VCaP (cell line): ENCODE data around the gene CABP4.

Experiments
- H3K27ac ChIP-seq: fragments of 450-650 bp; 2 replicates; pipeline ENCODE4 v1.5.1; 2017
- TF ChIP-seq, protein P1 (sequence below): fragments of 450-650 bp; conservative IDR thresholded peaks from 2 replicates; pipeline ENCODE4 v1.5.1; 2017; ENCODE audit warnings: mild to moderate bottlenecking, moderate library complexity

The CABP4 gene

DNA sequence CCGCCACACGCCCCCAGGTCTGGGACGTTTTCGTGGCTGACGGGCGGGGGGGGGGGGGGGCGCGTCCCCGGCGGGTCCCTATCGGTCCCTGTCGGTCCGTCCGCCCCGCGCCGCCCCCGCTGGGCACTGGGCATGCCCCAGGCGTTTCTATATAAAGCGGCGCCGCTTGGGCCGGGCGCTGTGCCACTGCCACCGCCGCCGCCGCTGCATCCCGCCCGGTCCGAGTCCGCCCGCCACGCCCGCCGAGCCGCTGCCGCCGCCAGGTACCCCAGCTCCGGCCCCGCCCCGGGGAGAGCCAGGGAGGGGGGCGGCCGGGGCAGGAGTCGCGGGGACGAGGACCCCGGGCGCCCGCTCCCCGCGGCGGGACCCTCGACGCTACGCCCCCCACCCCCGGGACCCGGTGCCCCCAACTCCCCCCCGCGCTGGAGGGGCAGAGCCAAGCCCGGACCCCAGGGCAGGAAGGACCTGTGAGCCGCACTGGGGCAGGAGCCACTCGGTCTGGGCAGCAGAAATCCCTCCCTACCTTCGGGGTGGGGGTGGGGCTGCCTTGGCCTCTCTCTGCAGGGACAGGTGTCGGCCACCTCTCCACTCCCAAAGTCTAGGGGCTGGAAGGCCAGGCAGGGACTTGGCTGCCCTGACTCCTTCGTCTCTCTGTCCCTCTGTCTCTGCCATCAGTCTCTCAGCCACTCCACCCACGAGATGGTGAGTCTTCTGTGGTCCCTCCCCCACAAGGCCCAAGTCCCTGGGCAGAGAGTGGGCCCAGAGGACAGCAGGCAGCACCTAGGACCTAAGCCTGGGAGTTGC is 39.5 kb upstream of the CABP4 start, which contains the start of gene CARNS1:
Gene CARNS1 (plus strand): TSS at position 178 of the 804 bp plus-strand sequence. CDS start 522 bp downstream, at position 700.
- TF ChIP-seq, protein P1, sequence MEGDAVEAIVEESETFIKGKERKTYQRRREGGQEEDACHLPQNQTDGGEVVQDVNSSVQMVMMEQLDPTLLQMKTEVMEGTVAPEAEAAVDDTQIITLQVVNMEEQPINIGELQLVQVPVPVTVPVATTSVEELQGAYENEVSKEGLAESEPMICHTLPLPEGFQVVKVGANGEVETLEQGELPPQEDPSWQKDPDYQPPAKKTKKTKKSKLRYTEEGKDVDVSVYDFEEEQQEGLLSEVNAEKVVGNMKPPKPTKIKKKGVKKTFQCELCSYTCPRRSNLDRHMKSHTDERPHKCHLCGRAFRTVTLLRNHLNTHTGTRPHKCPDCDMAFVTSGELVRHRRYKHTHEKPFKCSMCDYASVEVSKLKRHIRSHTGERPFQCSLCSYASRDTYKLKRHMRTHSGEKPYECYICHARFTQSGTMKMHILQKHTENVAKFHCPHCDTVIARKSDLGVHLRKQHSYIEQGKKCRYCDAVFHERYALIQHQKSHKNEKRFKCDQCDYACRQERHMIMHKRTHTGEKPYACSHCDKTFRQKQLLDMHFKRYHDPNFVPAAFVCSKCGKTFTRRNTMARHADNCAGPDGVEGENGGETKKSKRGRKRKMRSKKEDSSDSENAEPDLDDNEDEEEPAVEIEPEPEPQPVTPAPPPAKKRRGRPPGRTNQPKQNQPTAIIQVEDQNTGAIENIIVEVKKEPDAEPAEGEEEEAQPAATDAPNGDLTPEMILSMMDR: no peak
- H3K27ac ChIP-seq: peak within 1 kb of the TSS; percentile 56; the same call in 1 of the 2 replicates

DNA sequence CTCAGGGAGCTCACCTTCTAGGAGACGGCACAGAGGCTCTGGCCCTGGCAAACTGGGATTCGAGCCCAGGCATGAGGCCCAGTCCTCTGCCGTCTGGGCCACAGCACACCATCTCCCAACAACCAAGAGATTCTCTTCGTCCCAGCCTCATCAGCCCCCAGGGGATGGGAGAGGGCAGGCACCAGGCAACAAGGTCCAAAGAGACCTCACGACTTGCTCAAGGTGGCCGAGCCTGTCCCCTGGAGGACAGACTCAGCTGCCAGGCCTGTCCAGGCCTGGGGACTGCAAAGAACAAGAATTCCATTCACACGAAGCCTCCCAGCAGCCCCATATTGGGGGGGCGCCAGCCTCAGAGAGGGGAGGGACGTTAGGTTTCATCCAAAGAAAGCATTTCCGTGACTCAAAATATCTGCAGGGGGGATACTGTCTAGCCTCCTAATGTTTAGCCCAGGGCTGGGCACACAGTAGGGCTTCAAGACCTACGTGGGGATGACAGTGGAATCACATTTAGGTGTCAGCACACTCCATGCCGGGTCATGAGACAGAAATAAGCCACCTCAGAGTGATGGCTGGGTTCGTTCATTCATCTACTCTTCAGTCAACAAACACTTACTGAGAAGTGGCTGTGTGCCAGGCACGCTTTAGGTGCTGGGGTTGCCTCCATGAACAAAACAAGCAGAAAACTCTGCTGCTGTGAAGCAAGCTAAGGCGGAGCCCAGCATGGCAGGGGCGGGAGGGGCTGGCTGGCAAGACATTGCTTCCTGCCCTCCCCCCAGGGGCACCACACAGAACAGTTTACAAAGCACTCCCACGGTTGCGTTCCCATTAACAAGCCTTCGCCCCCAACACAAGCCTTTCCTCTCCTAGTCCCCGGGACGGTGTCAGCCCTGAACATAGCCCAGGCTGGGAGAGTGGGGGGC is 38.5 kb upstream of the CABP4 start:
- no peak overlapping the region; the same call in 1 of the 2 replicates for H3K27ac ChIP-seq

DNA sequence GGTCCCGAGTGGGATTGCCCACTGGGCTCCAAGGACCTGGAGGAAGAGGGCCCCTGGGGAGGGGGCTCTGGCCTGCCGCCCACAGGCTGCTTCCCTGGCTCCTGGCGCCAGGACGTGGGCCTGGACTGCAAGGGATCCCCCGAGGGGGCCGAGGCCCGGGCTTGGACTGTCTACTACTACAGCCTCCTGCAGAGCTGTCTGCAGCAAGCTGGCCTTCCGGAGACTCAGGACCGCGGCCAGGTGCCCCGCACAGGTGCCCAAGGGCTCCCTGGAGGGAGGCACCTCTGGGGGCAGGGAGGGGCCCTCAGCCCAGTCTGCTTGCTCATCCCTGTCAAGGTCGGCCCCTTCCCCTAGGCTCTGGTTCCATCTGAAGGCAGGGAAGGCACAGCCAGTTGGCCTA is 37.7 kb upstream of the CABP4 start:
- no peak overlapping the region for H3K27ac ChIP-seq
- TF ChIP-seq, protein P1: no peak

More for the DNA sequence above, 38.5 kb upstream of the CABP4 start:
- TF ChIP-seq, protein P1: no peak

DNA sequence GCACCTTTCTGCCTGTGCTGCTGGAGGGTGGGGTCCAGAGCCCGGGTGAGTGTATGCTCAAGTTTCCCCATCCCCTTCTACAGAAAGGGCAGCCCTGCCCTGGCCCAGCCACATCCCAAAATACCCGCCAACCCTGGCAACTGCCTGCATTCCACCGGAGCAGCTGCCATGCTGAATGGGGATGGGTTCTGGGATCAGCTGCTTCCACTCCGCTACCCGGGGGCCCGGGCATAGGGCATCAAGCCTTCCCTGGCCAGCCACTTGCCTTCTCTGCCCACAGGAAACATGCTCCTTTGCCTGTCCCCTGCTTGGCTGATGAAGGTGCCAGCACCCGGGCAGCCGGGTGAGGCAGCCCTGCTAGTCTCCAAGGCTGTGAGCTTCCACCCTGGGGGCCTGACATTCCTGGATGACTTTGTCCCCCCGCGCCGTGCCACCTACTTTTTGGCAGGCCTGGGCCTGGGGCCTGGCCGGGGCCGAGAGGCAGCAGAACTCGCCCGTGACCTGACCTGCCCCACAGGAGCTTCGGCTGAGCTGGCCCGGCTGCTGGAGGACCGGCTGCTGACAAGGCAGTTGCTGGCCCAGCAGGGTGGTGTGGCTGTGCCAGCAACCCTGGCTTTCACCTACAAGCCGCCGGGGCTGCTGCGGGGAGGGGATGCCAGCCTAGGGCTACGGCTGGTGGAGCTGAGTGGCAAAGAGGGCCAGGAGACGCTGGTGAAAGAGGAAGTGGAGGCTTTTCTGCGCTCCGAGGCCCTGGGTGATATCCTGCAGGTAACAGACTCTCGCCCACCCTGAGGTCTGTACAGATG is 36.5 kb upstream of the CABP4 start:
- TF ChIP-seq, protein P1: no peak
- H3K27ac ChIP-seq: peak overlapping the region; percentile 97

DNA sequence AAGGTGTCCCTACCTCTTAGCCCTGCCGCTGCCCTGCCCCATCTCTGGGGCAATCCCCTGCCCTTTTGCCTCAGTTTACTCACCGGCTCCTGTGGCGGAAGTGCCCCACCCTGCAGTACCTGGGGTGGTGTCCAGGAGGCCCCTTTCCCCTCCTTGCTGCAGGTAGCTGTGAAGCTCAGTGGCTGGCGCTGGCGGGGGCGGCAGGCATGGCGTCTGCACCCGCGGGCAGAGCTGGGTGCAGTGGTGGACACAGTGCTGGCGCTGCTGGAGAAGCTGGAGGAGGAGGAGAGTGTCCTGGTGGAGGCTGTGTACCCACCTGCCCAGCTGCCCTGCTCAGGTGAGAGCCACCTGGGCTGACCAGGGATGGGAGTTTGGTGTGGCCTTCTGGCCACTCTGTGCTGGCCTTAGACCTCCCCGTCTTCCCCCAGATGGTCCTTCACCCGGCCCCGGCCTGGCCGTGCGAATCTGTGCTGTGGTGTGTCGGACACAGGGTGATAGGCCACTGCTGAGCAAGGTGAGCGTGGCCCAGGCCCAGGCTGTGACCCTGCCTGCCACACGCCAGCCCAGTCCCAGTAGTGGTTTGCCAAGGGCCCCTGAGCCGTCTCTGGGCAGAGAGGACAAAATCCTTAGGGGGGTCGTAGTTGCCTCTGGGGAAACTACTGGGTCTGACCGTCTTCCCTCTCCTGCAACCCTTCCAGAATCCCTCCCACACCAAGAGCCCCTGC is 35.7 kb upstream of the CABP4 start:
- TF ChIP-seq, protein P1: no peak
- peak overlapping the region; percentile 97 for H3K27ac ChIP-seq

DNA sequence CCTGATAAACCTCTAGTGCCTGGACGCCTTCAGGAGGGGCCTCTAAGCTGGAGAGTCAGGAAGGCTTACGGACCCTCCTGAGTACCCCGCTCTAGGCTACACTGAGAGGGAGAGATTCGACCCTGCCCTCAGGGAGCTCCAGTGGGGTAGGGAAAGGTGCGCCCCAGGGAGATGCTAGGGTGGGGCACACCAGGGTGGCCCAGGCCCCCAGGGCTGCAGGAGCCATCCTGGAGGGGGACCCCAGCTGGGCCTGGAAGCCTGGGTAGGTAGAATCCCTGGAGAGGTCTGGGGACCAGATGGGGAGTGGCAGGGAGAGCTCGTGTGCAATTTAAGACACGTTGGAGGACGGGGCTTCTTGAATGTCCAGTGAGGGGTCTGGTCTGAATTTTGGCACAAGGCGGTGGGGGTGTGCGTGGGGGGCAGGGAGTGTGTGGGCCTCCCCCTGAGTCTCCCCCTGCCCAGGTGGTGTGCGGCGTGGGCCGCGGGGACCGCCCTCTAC is 35.0 kb upstream of the CABP4 start:
- TF ChIP-seq, protein P1: no peak
- peak overlapping the region; percentile 97 for H3K27ac ChIP-seq
